ENCODE data around the gene BIVM.
"Not testable (repeated sequence)": the region's sequence is repeated elsewhere in the genome, so short reads cannot be mapped to it uniquely, and the experiment has no call there.

BIVM gene, protein sequence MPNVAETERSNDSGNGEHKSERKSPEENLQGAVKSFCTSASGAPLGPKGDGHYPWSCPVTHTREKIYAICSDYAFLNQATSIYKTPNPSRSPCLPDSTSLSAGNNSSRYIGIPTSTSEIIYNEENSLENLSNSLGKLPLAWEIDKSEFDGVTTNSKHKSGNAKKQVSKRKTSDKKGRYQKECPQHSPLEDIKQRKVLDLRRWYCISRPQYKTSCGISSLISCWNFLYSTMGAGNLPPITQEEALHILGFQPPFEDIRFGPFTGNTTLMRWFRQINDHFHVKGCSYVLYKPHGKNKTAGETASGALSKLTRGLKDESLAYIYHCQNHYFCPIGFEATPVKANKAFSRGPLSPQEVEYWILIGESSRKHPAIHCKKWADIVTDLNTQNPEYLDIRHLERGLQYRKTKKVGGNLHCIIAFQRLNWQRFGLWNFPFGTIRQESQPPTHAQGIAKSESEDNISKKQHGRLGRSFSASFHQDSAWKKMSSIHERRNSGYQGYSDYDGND

DNA sequence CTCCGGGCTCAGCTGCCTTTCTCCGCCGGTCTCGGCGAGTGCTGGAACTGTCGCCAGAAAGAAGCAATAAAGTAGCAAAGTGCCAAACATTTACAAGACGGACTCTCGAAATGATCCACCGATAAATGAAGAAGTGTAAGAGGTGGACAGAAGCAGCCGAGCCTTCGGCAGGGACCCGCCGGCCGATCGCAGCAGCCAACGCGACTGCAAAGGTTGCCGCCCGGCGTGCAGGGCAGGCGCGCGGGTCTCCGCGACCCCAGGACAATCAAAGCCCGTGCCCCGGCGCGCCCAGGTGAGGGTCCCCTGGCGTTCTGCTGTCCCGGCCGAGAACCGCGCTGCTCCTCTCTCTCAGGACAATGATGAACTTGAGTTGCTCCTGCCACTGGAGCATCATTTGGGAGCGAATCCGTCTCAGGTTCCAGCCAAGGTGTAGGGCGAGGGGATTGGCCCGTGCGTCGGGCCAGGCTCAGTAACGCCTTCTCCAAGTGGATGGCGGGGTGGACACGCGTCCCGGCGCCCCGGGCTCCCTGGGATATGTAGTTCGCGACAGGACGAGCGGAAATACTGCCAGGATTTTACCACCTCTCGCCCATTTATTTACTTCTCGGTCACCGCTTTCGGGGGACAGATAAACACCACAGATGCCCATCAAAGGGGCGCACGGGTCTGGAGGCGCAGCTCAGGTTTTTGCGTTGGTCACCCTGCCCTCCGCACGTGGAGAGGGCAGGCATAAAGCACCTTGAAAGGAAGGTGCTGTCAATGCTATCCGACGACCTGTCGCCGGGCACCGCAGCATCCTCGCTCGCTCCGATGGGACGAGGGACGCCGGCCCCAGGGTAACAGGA lies at the start of gene BIVM, which contains the start of gene POGLUT2:
Gene BIVM, plus strand, starts transcription at position 539 of the 845 bp plus-strand sequence. CDS start 8,149 bp downstream, outside the sequence.
Gene POGLUT2, minus strand, starts transcription at position 396 of the 845 bp plus-strand sequence. Its CDS starts 306 bp downstream, at position 90.
- peak; percentile 93 for DNase-seq

DNA sequence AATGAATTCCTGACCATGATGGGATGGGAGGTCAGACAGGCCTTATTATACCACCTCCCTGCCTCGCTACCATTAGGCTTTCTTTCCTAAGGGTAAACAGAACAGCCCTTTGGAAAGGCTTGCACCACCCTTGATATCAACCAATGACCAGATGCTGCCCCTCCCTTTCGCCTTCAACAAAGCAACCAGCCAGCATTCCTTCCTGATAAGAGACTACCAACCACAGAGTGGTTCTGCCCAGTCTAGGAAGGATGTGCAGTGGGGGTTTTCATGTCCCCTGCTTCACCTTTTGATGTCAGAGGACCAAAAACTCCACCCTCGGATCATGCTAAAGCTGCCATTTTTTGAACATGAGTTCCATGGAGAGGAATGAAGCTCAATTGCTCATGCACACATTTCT lies 47.0 kb upstream of the BIVM start:
- no peak for DNase-seq

DNA sequence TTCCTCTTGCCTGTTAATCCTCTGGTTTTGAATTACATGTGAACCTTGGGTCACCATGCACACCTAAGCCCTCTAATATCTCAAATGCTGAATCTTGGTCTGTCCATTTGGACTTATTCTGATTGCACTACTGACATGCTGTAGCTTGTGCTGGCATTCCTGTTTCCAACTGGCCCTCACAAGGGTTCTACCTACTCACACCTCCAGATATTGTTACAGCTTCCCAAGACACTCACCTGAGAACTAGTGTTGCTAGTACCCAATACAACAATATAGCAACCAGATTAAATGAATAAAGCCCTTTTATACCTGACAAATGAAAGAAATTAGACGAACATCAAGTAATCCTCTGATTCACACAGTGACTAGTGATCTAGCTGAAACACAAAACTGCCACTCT lies 41.9 kb upstream of the BIVM start:
- DNase-seq, result no peak

DNA sequence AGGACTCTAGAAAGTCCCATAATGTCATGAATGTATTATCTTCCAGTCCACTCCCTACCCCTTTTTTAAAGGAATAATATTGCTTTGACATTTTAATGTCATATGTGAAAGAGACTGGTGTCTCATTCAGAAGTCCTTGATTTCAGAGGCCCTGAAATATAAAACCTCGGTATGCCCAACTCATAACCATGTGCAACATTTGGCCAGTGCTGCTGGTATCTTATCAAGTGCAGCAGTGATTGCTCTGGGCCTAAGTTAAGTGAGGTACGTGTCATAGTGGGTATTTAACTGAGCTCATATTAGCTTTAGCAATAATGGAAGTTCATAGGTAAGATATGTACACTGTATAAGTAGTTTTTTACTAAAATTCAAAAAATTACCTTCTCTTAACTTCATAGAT lies 40.1 kb upstream of the BIVM start:
- DNase-seq, result no peak

DNA sequence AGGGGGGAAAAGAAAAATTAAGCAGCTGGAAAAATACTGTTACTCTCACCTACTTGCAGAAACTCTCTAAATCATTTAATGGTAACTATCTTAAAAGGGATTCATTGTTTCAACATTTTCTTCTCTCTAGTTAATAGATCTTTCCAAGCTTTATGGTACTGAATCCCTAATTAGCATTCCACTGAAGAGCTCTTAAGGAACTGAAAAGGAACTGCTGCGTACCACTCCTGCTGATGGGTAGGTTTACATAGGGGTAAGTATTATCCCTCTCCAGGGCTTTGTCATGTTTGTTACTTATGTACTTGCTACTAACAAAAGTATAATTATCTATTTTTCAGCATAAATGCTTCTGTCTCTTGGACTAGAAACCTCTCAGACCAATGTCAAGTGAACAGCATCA lies 37.8 kb upstream of the BIVM start:
- DNase-seq, result no peak

DNA sequence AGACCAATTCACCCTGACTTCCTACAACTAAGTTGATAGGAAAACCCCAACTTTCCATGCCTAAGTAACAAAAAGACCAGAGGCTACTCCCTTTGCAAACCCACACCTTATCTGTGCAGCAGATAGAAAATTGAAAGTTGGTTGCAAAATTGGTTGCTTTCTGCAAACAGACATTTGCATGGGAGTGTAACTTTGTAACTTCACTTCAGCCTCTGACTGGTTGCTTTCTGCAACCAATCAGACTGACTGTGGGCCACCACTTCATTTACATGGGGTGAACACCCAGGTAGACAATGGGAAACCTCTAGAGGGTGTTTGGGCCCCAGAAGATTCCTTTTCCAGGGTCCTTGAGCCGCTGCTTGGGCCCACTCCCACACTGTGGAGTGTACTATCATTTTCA lies 35.2 kb upstream of the BIVM start:
- no peak for DNase-seq

DNA sequence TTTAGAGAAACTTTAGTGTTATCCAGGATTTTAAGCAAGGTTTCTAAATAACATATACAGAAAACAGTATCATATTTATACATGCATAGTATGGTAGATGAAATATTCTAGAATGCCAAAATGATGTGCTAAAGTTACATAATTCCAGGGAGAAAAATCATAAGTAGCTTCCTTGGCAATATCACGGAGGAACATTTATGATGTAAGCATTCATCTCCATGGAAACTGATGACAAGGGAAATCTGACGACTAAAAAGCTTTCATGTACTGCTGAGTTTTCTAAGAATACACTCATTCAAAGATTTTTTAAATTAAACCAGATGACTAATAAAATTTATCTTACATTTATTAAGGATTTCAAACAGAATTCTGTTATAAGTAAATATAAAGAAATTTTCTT lies 30.0 kb upstream of the BIVM start:
- DNase-seq, result no peak

DNA sequence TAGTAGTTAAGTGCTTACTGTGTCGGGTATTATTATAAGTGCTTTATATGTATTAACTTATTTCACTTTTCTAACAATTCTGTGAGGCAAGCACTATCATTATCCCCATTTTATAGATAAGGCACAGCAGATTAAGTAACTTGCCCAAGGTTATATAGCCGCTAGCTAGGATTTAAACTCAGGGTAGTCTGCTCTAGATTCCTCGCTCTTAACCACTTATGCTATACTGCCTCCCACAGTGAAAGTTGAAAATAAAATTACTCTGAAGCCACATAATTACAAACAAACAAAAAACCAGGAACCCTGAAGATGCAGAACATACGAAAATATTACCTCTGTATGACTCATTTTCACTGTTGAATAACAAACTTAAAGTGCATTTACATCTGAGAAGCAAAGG lies 29.2 kb upstream of the BIVM start:
- no peak for DNase-seq

DNA sequence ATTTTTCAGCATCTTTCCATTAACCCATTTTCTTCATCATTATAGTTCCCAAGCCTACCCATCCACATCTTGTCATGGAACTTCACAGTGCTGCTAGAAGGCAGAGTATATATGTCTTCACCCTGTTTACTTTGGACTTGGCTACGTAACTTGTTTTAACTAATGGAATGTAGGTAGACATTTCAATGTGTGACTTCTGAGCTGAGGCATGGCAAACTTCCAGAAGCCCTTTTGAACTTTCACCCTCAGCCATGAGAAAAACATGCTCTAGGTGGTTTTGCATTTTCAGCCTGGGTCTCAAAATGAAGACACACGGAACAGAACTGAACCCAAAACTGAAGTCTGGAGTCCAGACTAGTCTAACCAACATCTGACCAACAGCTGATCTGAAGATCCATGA lies 28.5 kb upstream of the BIVM start:
- no peak for DNase-seq

DNA sequence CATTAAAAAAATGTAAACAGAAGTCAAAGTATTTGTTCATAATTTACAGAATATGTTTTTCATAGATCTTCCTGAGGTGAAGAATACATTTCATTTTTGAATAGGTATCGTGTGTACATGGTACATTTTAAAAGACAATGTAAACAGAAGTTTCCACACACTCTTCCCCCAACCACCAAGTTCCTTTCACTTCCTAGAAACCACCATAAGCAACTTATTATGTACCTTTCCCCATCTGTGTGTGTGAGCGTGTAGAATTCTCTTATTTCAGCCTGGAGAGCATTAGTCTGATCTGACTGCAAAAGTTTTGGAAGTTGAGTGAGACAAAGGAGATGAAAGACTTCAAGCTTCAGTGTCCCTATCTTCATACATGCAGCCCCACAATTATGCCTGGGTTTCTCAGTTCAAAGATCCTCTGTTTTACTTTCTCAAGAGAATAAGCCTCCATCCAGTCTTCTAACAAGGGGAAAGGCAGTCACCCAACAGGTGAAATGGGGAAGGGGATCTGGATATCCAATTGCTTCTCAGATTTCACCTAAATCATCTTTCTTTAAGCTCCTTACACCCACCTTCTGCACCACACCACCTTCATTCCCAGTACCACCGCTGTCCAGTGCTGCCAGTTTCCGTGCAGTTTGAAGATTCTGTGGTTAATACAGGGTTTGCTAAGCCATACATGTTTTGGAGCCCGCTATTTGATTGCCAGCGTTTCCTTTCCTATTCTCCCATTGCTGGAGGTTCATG lies 27.4 kb upstream of the BIVM start:
- DNase-seq, result no peak

DNA sequence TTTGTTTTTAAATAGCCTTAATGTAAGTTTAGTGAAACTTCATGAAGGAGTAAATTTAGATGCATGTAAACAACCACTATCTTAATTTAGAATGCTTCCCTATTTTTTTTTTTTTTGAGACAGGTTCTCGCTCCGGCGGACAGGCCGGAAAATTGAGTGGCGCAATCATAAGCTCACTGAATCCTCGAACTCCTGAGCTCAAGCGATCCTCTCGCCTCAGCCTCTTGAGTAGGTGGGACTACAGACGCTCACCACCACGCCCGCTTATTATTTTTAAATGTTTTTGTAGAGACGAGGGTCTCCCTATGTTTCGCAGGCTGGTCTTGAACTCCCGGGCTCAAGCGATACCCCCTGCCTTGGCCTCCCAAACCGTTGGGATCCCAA lies 26.9 kb upstream of the BIVM start:
- DNase-seq, result no peak

DNA sequence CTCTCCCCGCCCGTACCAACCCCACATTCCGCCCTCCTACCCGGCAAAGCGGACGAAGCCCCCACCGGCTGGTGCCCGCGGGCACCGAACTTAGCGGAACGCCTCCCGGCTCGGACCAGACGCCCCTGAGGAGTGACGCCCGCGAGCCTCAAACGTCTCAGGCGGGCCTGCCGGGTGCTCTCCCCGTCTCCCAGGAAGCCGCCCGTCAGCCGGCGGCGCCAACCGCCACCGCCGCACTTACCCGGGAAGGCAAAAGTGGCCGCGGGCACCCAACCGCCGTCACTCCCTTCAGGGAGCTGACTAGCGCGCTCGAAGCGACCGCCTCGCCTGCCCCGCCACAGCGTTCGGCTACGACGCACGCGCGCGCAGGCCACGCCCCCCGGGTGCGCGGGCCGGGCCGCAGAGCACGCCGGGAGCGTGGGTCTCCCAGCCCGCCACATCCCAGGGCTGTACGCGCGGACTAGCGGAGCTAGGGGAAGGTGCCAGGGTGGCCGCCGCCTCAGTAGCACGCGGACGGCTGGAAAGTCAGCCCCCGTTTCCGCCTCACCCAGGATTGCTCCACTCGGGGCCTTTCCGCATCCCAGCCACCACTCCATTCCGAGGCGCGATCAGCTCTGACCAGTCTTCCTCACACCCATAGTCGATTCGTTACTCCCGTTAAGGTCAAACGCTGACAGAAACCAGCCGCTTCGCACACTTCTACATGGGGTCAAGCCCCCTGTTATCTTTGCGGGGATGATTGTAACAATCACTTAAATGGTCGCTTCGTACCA lies 25.3 kb upstream of the BIVM start, which contains the start of gene TEX30:
Gene TEX30, minus strand, starts transcription at position 346 of the 773 bp plus-strand sequence. CDS start 3,760 bp downstream, outside the sequence.
- DNase-seq, result peak; percentile 92

DNA sequence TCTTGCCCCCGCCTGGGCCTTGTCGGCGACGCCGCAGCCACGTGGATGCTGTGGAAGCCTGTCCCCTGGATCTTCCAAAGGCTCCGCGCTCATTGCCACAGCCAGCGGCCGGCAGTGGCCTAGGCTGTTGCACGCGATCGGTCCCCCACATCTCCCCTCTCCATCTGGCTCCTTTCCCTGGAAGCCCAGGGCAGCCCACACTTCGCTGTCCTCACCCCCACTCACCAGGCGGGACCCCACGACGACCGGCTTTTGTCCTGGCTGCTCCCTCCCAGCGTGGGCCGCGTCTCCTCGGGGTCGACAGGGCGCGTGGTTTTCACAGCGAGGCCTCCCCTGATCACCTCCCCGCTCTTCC lies 24.7 kb upstream of the BIVM start:
- DNase-seq, result no peak

DNA sequence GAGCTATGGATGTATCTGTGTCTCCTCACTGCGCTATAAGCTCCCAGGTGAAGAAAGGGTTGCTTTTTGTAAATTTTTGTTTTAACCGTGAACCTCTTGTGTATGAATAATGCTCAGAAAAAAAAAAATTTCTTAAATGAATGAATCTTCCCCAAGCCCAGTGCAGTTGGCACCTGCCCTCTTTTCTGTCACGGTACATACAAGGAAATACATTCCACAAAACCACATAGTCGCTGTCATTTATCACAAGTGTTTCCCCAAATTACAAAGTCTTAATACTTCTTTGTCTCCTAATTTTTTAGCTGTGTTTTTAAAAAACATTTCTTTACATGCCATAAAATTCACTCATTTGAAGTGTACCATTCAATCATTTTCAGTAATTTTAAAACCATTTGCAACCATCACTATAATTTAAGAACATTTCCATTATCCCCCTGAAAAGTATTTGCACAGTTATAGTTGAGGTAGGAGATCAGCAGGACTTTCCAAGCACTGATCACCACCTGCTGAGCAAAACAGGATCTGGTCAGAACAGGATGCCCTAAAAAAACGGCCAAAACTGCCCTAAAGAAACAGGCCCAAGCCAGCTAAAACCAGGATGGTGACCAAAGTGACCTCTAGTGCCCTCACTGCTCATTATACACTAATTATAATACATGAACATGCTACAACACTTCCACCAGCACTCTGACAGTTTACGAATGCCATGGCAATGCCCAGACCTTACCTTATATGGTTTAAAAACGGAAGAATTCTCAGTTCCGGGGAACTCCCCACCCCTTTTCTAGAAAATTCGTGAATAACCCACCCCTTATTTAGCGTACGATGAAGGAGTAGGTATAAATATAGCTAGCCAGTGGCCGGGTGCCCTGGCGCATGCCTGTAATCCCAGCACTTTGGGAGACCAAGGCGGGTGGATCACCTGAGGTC lies 24.1 kb upstream of the BIVM start:
- DNase-seq, result no peak

DNA sequence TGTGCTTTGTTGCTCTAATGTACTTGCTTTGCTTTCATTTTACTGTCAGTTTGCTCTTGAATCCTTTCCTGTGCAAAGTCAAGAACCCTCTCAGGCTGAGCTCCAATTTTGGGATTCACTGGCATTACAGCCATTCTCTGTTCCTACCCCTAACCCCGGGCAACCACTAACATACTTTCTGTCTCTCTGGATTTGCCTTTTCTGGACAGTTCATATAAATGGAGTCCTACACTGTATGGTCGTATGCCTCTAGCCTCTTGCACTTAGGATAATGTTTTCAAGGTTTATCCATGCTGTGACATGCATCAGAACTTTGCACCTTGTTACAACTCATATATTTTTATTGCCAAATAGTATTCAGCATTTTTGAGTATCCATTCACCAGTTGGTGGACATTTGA lies 22.6 kb upstream of the BIVM start:
- DNase-seq, result no peak

DNA sequence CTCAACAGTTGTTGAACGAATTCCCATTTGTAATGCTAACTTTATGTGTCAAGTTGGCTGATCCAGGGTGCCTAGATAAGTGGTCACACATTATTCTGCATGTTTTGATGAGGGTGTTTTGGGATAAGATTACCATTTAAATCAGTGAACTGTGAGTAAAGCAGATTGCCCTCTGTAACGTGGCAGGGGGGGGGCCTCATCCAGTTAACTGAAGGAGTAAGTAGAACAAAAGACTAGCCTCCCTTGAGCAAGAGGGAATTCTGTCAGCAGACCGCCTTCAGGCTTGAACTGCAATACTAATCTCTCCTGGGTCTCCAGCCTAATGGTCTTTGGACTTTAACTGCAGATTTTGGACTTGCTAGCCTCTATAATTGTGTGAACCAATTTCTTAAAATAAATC lies 21.2 kb upstream of the BIVM start:
- DNase-seq, result no peak

DNA sequence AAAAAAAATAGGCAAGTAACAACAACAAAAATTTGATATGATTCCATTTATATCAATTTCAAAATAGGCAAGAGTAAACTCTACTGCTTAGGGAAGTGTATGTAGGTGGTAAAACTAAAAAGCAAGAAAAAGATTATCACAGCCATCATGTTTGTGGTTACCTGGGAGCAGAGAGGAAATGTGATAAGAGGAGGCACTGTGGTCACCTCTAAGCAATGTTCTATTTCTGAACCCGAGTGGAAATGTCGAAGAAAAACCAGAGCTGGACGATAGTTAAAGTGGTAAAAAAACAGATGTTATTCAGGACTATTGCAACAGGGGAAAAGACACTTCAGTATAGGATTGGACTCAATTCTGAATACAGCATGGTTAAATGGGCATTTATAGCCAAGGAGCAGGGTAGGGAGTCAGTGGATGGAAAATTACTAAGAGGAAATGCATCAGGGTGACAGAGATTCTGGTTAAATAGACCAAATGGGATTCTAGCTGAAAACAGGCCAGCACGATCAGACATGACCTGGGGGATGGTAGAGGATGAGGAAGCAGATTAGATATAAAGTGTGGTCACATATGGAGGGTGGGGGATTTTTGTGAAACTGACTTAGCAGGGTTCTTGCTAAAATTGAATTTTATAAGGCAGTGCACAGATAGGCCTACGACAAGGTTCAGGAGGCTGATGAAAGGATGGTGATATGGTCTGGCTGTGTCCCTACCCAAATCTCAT lies 19.3 kb upstream of the BIVM start:
- no peak for DNase-seq

DNA sequence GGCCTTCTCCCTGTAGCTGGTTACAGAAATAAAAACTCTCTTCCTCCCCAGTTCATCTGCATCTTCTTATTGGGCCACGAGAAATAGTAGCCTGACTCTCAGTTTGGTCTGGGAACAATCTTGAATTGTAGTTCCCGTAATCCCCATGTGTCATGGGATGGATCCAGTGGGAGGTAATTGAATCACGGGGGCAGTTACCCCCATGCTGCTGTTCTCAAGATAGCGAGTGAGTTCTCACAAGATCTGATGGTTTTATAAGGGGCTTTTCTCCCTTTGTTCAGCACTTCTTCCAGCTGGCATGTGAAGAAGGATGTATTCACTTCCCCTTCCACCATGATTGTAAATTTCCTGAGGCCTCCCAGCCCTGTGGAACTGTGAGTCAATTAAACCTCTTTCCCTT lies 18.3 kb upstream of the BIVM start:
- not testable (repeated sequence) for DNase-seq

DNA sequence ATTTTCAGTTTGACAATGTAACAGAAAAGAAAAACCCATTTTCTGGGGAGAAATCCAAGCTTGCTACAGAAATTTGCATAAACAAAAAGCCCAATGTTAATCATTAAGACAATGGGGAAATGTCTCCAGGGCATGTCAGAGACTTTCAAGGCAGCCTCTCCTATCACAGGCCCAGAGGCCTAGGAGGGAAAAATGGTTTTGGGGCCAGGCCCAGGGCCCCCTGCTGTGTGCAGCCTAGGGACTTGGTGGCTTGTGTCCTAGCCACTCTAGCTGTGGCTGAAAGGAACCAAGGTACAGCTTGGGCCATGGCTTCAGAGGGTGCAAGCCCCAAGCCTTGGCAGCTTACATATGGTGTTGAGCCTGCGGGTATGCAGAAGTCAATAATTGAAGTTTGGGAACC lies 17.3 kb upstream of the BIVM start:
- DNase-seq, result no peak

DNA sequence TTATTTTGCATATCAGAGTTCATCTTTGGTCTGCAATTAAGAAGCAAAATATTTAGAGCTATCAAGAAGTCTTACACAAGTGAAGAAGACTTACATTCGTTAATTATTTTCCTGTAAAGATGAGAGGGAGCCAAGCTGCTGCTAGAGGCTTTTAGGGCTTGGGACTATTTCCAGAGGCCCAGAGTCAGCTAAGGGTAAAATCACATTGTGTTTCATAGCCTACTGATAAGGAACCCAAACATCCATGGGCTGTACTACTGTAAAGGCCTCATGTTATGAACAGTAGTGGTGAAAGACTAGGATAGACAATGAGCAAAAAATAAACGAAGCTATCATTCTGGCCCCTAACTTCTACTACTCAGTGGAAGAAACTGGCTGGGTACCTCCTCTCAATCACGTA lies 14.4 kb upstream of the BIVM start:
- DNase-seq, result no peak
